ENCODE measurements around the gene EFCAB12.

DNA sequence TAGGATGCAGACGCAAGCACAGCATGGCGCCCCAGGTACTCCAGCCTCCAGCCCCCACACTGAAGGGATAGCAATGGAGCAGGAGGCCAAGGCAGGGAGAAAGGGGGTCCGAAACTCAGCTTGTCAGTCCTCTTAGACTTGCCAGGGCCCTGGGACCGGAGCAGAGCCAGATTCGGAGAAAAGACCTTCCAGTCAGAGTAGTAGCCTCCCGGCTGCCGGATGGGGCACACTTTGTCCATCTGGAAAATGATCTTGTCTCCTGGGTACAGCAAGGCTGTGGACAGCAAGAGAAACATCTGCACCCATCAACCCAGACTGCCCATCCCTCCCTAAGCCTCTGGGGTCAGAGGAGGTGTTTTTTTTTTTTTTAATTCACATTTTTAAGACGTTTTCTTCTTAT is 24.3 kb downstream of the EFCAB12 start:
- TF ChIP-seq CTCF (IDR thresholded peaks at IDR 0.05; ENCODE audit: borderline replicate concordance, extremely low read depth, low read length, poor library complexity, severe bottlenecking): no peak
- TF ChIP-seq EZH2 (IDR thresholded peaks at IDR 0.05; ENCODE audit: borderline replicate concordance, low read depth, low read length, severe bottlenecking): no peak
